GM12892 (cell line): Measurements from ENCODE around the gene CDON.

Experiments used
- DNase-seq: peaks from one replicate; pipeline ENCODE4 v3.0.0; 2011; ENCODE audit not compliant: insufficient read length
- FAIRE-seq: peaks from 2 replicates; lab custom pipeline; 2011; peaks lifted over from hg19 to GRCh38; lab: Jason Lieb, UNC
- POLR2A ChIP-seq: IDR thresholded peaks from 2 replicates; pipeline ENCODE4 v1.6.1; 2011; ENCODE audit warnings: low read depth, low read length, control low read depth
- POLR2AphosphoS5 ChIP-seq: IDR thresholded peaks from 2 replicates; pipeline ENCODE4 v1.6.1; 2011; ENCODE audit warnings: low read depth, low read length, control low read depth
- TAF1 ChIP-seq: IDR thresholded peaks from 2 replicates; pipeline ENCODE4 v1.6.1; 2011; ENCODE audit warnings: low read depth, mild to moderate bottlenecking, control low read depth, low read length, borderline replicate concordance

The CDON gene

DNA sequence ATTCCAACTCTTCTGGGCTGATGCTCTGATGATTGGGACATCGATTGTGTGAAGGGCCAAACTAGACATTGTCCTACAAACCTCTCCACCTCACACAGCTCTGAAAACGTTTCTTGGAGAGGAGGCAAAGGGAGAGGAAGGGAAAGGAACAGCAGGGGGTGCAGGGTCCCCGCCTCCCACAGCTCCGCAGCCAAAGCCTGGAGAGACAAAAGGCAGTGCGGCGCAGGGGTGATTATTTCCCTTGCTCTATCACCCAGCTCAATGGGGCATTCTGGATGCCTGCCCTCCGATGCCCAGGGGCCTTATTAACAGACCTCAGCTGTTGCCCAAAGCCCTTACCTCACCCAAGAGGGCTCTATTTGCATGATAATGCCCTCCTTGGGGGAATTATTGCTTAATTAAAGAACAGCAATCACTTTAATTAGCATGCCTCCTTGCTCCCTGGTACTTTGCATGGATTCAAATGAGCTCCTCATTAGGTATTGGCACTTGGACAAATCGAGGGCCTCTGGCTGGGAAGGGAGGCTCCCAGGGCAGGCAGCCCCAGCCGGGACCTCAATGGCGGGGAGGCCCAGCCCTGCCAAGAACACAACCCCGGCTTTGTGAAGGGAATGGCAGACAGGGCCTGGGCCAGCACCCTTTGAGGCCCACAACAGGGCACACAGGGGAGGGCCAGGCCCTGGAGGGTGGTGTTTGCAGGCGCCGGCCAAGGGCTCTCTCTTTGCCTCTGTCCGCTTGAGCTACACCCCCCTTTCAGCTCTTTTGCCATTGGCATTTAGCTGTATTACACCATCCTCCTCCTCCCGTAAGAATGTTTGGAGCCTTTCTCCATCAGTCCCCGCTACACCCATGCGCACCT is 19.8 kb upstream of the CDON start:
- FAIRE-seq (no peak), DNase-seq (no peak)
- TF ChIP-seq TAF1 (no peak), POLR2A (no peak), POLR2AphosphoS5 (no peak)

DNA sequence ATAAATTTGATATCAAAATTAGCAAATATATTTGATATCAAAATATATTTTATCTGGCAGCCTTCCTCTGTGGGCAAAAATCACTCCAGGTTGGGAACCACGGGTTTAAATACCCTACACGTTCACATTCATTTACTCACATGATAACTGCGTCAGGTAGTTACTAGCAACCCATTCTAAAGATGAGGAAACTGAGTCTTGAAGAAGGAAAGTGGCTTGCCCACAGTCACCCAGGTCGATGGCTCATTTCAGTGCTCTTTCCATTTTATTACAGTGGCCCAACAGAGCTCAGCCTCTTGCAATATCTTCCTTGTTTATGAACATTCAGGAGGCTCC is 19.2 kb upstream of the CDON start:
- no peak for FAIRE-seq
- no peak for TF ChIP-seq TAF1
- TF ChIP-seq POLR2A = no peak
- TF ChIP-seq POLR2AphosphoS5 = no peak

DNA sequence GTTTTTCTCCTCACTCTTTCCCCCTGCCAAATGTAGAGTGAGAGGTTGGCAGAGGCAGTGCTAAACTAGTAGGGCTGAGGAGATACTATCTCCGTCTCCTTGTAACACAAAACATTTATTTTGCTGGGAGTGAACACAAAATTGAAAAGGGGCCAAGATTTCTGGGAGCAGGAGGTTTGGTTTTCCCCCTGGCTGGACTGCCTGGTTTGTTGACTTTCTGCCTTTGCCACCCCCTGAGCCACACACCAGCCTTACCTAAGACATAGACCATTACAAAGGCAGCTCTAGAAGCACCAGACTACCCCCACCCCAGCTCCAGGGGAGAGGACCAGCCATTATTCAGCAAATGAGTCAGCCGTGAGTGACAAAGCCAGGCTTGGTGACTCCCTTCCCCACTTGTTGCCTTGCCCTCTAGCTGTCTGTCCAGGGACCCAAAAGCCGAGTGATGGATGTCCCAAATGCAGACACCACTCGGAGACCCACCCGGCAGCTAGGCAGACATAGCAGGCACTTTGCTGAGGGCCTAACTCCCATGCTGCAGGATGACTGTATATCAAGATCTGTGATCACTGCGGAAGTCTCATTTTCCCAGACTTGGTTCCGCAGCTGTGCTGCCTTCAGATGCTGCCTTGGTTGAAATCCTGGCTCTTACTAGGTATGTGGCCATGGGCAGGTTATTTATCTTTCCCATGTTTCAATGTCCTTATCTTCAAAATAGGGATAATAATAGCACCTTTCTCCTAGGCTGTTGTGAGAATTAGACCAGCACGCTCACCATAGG is 17.7 kb upstream of the CDON start:
- no peak for FAIRE-seq
- no peak for TF ChIP-seq POLR2AphosphoS5
- TF ChIP-seq POLR2A = no peak
- no peak for TF ChIP-seq TAF1
- no peak for DNase-seq

More for the DNA sequence above, 19.2 kb upstream of the CDON start:
- no peak for DNase-seq

DNA sequence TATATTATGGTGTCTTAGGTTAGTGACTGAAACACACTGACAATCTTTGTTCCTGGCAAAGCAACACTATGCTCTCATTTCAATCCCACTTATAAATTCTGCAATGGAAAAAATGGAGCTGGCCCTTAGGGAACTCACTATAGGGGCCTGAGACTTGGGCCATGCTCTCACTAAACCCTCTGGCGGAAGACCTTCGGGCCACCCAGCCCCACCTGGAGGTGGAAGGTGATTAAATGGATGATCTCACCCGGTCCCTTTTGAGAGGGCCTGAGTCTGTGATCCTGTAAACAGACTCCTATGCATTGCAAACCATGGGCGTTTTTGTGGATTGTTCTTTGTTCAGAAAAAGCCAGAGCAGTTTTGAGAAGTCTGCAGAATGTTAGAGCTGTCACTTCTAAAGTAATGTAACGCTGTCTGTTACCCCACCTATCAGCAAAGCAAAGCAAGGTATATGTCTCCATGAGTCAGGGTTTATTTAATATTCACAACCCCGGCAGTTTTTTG is 17.0 kb upstream of the CDON start:
- DNase-seq (no peak), FAIRE-seq (no peak)
- TF ChIP-seq POLR2A (no peak), TAF1 (no peak), POLR2AphosphoS5 (no peak)

DNA sequence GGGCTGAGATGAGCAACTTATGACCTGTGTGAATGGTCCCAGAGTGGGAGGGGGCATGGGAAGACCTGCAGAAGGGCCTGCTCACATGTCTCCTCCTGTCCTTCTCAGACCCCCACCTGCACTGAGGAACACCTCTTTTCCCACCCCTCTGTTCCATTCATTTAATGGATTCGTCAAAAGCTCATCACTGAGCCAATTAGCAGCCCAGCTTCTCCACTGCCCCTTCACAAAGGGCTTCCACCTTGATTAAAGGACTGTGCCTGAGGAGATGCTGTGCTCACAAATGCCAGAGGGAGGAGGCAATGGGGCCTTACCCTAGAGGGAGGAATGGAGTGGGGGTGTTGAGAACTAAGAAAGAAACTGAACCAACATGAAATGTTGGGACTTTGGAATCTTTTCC is 14.0 kb upstream of the CDON start:
- TF ChIP-seq TAF1 (no peak), POLR2AphosphoS5 (no peak)
- DNase-seq = no peak
- FAIRE-seq = no peak

DNA sequence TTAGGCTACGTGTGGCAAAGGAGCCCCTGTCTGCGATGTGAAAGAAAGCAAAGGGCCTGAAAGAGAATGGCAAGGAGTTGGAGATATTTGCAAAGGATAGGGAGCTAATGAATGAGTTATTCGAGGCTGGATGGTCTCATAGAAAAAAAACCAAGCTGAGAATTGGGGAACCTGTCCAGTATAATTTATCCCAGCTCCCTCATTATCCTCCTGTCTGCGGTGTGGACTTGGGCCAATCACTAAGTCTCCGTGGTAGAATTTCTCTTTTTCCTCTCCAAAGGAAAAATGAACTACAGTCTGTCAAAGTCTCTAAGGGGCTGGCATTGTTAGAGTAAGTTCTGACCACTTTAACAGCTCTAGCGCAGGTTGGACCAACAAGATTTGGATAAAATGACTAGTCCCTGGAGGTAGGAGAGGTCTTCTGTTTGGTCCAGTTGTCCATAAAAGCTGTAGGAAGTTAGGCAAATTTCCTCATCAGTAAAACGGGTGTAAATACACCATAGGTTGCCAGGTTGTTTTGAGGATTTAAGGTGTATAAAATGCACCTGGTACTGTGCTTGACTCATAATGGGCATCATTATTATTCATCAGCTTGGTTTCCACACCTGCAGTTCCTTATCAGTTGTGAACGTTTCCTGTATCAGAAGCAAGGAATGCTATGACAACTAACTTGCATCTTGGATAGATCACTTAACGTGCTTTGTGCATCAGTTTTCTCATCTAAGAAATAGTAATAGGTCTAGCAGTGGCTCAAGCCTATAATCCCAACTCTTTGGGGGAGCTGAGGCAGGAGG is 10.3 kb upstream of the CDON start:
- FAIRE-seq = no peak
- TF ChIP-seq TAF1 (no peak), POLR2A (no peak)
- no peak for DNase-seq

DNA sequence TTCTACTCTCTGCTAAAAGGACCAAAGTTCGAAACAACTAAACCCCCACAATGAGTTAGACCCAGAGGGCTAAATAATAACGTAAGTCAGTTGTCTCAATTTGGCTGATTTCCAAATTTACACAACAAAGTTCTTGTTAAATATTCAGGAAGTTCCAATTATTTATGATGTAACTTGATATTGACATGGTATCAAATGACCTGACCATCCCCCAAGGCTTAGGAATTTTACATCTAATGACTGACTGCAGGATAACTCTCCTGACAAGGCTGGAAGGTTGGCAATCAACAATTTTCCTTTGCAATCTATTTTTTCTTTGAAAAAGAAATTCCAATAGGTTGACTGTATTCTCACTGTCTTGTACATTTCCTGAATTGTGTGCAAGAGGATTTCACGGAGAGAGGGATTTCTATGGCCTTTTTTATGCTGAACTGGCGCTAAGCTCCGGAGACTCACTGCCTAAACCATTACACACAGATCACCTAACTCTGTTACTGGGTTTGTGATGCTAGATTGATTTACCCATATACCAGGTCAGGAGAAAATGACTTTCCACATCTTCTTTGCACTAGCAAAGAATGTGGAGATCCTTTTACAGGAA is 9.6 kb upstream of the CDON start:
- TF ChIP-seq POLR2AphosphoS5 = no peak
- no peak for TF ChIP-seq TAF1
- TF ChIP-seq POLR2A = no peak
- no peak for DNase-seq
- FAIRE-seq = no peak

DNA sequence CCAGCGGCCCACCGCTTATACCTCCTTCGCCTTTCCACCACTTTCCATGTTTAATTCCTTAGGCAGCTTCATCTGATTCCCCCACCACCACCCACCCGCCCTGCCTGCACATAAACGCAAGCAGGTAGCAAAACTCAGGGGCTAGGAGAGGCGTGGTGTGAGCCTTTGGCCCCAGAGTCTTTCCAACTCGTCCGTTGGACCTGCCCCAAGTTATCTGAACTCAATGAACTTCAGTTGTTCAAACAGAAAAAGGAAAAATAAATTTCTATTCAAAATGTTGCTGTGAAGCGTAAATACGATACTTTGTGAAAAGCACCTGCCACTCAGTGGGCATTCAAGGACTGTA is 814 bp upstream of the CDON start:
- no peak for DNase-seq
- TF ChIP-seq POLR2A (no peak), POLR2AphosphoS5 (no peak), TAF1 (no peak)
- FAIRE-seq = no peak

DNA sequence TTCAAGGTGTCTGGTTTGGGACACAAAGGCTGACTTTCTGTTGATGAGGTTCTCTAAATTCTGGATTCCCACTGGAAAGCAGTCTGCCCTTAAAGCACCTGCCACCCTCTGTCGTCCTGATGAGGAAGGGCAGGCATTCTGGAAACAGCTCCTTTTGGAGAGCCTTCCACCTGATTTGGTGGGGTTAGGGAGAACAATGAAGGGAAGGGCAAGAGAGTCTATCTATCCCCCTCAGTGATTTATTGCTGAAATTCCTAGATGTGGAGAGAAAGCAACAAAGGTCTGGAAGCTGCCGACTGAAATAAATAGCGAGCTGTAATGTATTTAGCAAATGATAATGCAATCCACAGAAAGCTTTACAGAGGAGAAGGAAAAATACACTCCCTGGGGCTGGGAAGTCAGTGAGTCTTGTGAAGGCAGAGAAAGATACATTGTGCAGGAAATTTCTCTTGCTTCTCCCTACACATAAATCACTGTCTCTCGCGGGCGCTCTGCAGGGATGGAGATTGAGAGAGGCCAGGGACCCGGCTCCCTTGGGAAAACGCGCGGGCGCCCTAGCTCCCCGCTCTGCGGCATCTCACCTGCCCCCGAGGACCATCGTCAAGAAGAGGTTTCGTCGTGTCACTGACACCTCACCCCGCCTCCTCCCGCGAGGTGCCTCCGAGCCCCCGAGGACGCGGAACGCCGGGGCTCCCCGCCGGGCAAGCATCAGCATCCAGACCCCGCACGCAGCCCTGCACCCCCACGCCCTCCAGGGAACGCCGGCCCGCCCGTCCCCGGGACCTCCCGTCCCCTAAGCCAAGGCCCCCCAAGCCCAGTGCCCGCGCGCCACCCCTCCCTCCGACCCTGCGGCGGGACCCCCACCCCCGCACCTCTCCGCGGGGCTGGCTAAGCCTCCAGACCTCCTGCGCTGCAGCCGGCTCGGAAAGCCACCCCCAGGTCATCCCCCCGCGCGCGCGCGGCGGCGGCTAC is 673 bp downstream of the CDON start:
- no peak for TF ChIP-seq POLR2A
- TF ChIP-seq POLR2AphosphoS5 = no peak
- no peak for FAIRE-seq
- DNase-seq = no peak

DNA sequence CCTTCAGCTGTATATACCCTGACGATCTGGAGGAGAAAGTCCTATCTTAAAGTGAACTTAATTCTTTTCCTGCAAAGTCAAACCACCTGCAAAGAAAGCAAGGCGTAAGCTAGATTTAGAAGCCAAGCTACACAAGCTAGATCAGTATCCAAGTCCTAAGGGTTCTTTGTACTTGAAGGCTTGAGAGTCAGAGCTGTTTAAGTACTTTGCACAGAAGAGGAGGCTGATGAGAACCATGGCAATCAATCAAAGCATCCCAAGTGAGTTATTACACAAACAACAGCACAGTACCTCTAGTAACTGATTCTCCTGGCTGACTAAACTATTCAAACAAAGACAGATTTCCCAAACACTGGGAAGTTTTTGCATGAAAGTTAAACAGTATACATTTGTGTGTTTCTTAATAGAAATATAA is 1.9 kb downstream of the CDON start:
- FAIRE-seq = no peak
- no peak for DNase-seq
- TF ChIP-seq POLR2AphosphoS5 (no peak), TAF1 (no peak), POLR2A (no peak)
